Measurements from ENCODE around the gene TPST2.

GRCh38 chr22:26604368-26604767 is 14.4 kb upstream of the TPST2 start:
- TF ChIP-seq, protein P1, sequence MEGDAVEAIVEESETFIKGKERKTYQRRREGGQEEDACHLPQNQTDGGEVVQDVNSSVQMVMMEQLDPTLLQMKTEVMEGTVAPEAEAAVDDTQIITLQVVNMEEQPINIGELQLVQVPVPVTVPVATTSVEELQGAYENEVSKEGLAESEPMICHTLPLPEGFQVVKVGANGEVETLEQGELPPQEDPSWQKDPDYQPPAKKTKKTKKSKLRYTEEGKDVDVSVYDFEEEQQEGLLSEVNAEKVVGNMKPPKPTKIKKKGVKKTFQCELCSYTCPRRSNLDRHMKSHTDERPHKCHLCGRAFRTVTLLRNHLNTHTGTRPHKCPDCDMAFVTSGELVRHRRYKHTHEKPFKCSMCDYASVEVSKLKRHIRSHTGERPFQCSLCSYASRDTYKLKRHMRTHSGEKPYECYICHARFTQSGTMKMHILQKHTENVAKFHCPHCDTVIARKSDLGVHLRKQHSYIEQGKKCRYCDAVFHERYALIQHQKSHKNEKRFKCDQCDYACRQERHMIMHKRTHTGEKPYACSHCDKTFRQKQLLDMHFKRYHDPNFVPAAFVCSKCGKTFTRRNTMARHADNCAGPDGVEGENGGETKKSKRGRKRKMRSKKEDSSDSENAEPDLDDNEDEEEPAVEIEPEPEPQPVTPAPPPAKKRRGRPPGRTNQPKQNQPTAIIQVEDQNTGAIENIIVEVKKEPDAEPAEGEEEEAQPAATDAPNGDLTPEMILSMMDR (IDR thresholded peaks at IDR 0.05) = no peak
- TF ChIP-seq POLR2A (IDR thresholded peaks at IDR 0.05) = no peak

Data from adrenal gland (tissue), 5 donors.